ENCODE data around the gene BLNK. TPM values are rescaled to one million over a fixed set of nuclear protein-coding genes. Genes with fewer than 3 reads are reported as not detected.

BLNK gene
- total RNA-seq, 2 donors from 2014 or later: 13.5 to 55.4 TPM

DNA sequence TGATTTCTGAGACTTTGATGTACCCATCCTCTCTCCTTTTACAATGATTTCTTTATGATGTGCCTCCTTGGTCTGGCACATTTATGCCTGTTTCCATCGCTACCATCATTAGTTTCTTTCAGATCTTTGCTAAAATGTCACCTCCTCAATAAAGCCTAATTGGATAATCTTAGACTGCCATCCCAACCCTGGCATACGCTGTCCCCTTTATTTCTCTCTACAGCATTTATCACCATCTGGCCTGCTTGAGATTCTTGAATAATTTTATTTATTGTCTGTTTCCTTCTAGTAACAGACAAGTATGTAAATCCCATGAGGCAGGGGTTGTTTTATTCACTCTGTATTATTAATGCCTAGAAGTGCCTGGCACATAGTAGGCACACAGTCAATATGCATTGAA, 26.1 kb upstream of the BLNK start:
- H3K9me3 ChIP-seq: no peaks in the 10 kb centered on the region
- no peaks in the 10 kb centered on the region for H3K36me3 ChIP-seq (replicated peaks in 1 of 2; ENCODE audit: insufficient read depth in 1 of 2, low read depth in 2 of 2)
- no peak overlapping the region for H3K4me3 ChIP-seq
- WGBS, 2 donors: 85 to 89% methylated on average over 2 of the region's 2 CpGs
- DNase-seq: no peak
- TF ChIP-seq CTCF (IDR thresholded peaks at IDR 0.05): no peak
- TF ChIP-seq POLR2A (IDR thresholded peaks at IDR 0.05): no peak
- no peak for ATAC-seq
- intact Hi-C loops (cut with DNase I): loop anchor here (5.0 to 10.0 kb wide), 2 partner anchors 65 to 283 kb away; no protein-coding TSS in a partner anchor
- no peak overlapping the region for H3K27ac ChIP-seq
- no peaks in the 10 kb centered on the region for H3K4me1 ChIP-seq
- H3K27me3 ChIP-seq: no peaks in the 10 kb centered on the region

DNA sequence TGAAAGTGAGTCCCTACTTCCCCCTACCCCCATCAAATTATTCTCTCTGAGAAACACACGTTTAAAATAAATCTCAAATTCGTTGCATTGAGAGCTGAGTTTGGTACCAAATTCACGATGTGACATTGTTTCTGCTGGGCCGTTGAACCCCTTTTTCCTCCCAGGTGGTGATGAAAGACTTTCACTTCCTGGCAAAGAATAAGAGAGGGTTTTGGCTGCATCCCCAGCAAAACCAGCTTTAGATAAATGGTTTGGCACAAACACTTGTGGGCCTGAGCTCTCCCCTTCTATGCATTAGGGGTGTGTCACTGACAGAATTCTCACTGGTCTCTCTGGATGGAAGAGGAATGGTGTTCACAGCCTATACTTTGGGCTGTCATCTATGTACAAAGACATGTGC, 24.1 kb upstream of the BLNK start:
- Histone ChIP-seq H3K36me3 (replicated peaks in 1 of 2; ENCODE audit: insufficient read depth in 1 of 2, low read depth in 2 of 2) (no peaks in the 10 kb centered on the region), H3K4me3 (no peak overlapping the region), H3K4me1 (no peaks in the 10 kb centered on the region), H3K27me3 (no peaks in the 10 kb centered on the region), H3K9me3 (no peaks in the 10 kb centered on the region), H3K27ac (no peak overlapping the region)
- ATAC-seq (no peak), DNase-seq (no peak)
- WGBS, 2 donors: 43 to 47% methylated on average over 4 of the region's 4 CpGs
- no peak for TF ChIP-seq CTCF (IDR thresholded peaks at IDR 0.05)
- no peak for TF ChIP-seq POLR2A (IDR thresholded peaks at IDR 0.05)
- intact Hi-C loops (cut with DNase I): loop anchor here (5.0 to 10.0 kb wide), 2 partner anchors 63 to 281 kb away; no protein-coding TSS in a partner anchor

DNA sequence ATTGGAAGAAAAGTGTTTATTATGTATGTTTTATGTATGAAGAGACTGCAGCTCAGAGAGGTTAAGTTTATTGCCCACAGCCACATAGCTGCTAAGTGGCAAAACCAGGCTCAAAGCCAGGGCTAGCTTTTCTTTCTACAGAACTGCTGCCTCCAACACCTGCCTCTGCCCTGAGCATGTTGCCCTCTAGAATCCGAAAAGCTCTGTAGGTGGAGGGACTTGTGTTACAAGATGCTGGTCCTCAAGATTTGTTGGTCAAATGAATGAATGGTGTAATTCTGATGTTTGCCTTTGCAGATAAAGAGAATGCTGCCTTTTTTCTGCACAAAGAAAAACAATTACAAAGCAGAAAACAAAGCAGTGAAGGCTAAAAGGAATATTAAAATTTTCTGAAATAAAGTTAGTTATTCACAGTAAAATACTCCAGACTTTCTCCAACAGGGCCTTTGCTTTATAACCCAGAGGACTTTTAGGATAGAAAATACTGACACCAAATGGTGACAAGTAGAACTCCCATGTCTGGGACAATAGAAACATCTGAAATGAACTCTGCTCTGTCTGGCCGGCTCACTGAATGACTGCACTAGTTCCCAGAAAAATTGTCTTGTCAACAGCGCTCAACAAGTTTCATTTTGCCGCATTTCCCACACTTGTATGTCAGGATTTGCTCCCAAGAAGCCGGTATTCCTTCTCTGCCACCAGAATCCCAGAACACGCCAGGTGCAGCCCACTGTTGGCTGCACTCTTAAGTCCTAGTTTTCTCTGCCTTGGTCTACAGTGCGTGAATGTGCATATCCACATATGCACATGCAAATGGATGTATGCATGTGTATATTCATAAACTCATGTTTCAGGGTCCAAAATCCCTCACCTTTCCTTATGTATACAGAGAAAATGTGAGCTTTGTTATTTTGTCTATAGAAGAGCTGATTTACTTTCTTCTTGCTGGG, 21.9 kb upstream of the BLNK start:
- TF ChIP-seq CTCF (IDR thresholded peaks at IDR 0.05) (peak; percentile 39 to 87 (median 77)), POLR2A (IDR thresholded peaks at IDR 0.05) (no peak)
- Histone ChIP-seq H3K36me3 (replicated peaks in 1 of 2; ENCODE audit: insufficient read depth in 1 of 2, low read depth in 2 of 2) (no peaks in the 10 kb centered on the region), H3K4me1 (peaks cover 6% of the 10 kb centered on the region), H3K27me3 (no peaks in the 10 kb centered on the region), H3K9me3 (no peaks in the 10 kb centered on the region), H3K27ac (no peak overlapping the region), H3K4me3 (no peak overlapping the region)
- peak; percentile 33 to 45 (median 42) for DNase-seq
- intact Hi-C loops (cut with DNase I): loop anchor here (10.0 kb wide), 1 partner anchor 278 kb away; no protein-coding TSS in a partner anchor
- peak; percentile 91 for ATAC-seq
- WGBS, 2 donors: 27 to 30% methylated on average over 7 of the region's 7 CpGs

DNA sequence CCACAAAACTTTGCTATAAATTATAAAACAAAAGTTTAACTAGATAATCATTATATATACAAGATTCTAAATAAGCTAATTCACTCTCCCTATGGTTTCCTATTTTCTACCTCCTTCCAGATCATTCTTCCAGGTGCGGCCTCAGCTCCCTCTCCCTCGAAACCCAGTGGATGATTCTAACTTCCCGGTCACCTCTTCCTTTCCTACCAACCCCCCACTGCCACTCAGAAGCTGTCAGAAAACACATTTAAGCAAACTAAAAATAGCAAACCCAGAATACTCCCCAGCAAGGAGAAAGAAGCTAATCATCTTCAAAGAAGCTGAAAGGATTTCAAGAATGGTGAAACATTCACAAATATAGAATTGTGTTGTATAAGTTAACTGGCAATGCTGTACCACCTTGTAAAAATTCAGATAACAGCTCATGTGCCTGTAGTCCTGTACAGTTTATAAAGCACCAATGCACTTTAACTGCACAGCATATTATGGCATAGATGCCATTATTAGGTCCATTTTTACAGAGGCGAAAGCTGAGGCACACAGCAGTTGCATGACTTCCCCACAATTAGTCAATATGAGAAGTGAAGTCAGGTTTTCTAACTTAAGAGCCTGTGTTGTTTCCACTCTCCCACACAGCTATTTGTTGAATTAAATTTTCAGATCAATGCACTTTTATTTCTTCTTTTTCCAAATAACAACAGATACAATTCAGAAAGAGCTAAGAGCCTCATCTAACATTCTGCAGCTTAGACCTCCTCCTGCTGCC, 19.2 kb upstream of the BLNK start:
- 80 to 87% methylated on average over 4 of the region's 4 CpGs for WGBS, 2 donors
- Histone ChIP-seq H3K36me3 (replicated peaks in 1 of 2; ENCODE audit: insufficient read depth in 1 of 2, low read depth in 2 of 2) (no peaks in the 10 kb centered on the region), H3K27ac (no peak overlapping the region), H3K27me3 (no peaks in the 10 kb centered on the region), H3K4me3 (no peak overlapping the region), H3K4me1 (peaks cover 24% of the 10 kb centered on the region), H3K9me3 (no peaks in the 10 kb centered on the region)
- TF ChIP-seq CTCF (IDR thresholded peaks at IDR 0.05): no peak
- TF ChIP-seq POLR2A (IDR thresholded peaks at IDR 0.05): no peak
- intact Hi-C loops (cut with DNase I): loop anchor here (10.0 kb wide), 1 partner anchor 276 kb away; no protein-coding TSS in a partner anchor
- no peak for ATAC-seq
- DNase-seq: no peak

Measured in body of pancreas (tissue), 4 donors.